GM18867 (cell line): Measurements from ENCODE around the gene TFCP2.
A peak's percentile ranks its signal among the peaks of the same experiment; 100 is the strongest.
"Not testable (repeated sequence)": the region's sequence is repeated elsewhere in the genome, so short reads cannot be mapped to it uniquely, and the experiment has no call there.

Experiments used
- ATAC-seq: cut with Tn5 transposase; IDR thresholded peaks from one replicate; pipeline ENCODE4 v1.9.1; 2021; ENCODE audit warnings: mild to moderate bottlenecking, moderate library complexity; ENCODE audit not compliant: unreplicated experiment

TFCP2 gene

DNA sequence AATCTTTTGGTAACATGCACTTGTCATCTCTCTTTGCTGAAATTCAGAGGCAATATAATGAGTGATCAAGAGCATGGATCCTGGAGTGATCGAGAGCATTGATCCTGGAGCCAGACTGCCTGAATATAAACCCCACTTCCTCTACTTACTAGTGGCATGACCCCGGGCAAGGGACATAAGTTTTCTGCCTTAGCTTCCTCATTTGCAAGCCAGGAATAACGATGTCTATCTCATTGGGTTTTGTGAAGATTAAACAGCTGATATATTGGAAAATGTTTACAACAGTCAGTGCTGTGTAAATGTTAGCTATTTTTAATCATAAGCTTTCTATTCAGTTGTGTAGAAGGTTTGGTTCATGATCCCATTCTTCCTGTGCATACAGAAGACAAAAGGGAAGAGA lies 87.2 kb downstream of the TFCP2 start:
- ATAC-seq = no peak

DNA sequence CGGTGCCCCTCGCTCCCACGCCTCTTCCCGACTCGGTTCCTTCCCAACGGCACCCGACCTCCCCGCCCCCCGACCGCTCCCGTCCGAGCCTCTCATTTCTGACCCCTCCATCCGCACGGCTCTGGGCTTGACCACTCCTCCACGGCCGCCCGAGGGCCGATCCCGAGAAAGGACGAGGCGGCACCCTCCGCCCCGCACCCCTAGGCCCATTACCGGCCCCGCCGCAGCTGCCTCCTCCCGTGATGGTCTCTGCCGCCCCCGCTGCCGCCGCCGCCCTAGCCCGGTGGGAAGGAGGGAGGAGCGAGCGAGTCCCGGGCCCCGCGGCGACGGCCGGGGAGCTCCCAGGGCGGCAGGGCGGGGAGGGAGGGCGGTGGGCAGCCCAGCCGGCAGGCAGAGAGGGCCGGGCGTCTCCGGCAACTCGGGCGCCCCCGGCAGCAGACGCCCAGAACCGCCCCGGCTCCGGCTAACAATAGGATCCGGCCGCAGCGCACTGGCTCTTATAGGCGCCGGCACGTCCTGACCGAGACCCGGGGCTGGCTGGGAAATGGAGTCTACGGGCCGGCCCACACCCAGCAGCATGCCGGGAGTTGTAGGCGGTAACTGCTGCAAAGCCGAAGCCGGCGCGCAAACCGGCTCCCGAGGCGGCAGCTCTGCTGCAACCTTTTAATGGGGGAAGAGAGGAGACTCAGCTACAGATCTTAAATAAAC lies 89.7 kb downstream of the TFCP2 start, which contains the start of gene CSRNP2:
CSRNP2 (minus strand) TSS at position 471 of the 708 bp plus-strand sequence. CDS start 7,035 bp downstream, outside the sequence.
- ATAC-seq = peak; percentile 95

DNA sequence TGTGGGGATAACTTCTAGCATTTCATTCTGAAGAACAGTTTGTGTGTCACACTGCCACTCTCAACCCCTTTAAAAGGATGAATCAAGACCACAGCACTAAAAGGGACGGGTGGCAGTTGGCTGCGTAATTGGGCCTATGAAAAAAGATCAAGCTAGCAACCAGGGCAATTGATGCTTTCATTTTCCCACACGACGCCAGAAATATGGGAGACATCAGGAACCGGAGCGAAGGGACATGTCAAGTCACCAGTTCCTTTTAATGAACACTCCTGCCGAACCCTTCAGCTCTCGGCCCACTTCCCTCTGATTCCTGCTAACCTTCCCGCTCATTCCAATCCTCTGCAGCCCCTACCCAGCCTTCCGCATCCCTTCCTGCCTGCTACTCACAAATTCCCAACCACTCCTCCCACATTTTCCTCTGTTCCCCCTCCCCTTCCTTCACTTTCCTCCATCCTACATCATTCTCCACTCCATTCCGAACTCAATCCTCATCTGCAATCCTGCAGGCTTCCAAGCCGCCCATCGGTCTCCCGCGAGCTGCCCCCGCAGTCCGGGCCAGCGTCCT lies 90.3 kb downstream of the TFCP2 start:
- ATAC-seq = no peak

DNA sequence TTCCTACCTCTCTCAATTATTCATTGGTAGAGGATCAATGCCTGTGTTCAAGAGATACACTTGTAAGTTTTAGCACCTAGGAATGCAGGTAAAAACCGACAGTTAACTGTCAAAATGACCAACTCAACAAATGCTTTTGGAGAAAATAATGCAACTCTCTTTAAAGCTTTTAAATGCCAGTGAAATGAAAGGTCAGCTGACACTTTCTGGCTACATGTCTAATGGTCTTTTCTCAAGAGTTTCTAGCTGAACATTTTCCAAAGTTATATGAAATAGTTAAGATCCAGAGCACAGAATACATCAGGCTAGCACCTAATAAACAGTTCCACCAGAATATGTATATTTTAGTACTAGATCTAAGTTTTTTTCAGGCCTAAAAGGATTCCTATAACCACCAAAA lies 91.5 kb downstream of the TFCP2 start:
- no peak for ATAC-seq

DNA sequence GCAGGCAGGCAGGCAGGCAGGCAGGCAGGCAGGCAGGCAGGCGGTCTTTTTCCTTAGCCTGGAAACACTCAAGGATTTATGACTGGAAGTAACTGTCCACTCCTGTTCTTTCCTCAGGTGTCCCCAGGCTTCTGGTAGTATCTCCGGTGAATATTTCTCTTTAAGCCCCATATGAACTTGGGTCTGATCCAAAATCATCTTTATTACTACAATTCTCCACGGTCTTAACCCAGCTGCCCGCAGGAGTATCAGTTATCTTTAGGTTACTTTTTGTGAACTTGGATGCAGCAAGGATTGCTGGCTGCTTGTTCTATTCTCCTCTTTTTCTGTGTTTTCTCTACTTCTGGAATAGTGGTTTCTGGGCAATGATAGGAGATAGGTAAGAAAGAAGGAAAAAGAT lies 92.8 kb downstream of the TFCP2 start:
- ATAC-seq = no peak

DNA sequence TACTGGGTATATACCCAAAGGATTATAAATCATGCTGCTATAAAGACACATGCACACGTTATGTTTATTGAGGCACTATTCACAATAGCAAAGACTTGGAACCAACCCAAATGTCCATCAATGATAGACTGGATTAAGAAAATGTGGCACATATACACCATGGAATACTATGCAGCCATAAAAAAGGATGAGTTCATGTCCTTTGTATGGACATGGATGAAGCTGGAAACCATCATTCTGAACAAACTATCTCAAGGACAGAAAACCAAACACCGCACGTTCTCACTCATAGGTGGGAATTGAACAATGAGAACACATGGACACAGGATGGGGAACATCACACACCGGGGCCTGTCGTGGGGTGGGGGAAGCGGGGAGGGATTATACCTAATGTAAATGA lies 94.1 kb downstream of the TFCP2 start:
- ATAC-seq = not testable (repeated sequence)

DNA sequence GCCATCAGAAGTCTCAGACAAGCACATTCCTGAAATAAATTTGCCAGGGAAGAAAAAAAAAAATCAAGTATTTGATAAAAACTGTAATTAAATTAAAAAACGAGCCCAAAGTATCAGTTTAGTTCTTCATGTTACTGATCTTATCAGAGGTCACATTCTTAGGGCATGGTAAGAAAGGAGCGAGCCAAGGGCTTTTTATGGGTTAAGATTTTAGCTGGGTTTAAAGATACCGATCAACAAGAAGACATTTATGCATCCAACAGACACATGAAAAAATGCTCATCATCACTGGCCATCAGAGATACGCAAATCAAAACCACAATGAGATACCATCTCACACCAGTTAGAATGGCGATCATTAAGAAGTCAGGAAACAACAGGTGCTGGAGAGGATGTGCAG lies 94.6 kb downstream of the TFCP2 start:
- ATAC-seq = not testable (repeated sequence)

DNA sequence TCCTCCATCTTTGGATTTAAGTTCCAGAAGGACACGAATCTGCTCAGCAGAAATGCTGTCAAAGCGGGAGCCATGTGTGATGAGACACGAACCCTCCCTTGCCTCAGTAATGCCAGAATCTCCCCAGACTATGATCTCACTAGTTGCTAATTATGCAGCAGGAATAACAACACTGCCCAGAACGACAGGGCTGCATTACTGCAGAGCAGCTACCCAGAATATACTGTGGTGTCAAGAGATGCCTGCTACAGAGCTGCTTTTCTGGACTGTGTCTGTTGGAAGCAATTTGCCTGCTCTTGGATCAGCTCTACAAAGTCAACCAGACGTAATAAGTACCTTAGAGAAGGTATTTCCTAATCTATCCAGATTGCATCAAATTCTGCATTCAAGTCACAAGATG lies 95.0 kb downstream of the TFCP2 start:
- ATAC-seq = no peak

DNA sequence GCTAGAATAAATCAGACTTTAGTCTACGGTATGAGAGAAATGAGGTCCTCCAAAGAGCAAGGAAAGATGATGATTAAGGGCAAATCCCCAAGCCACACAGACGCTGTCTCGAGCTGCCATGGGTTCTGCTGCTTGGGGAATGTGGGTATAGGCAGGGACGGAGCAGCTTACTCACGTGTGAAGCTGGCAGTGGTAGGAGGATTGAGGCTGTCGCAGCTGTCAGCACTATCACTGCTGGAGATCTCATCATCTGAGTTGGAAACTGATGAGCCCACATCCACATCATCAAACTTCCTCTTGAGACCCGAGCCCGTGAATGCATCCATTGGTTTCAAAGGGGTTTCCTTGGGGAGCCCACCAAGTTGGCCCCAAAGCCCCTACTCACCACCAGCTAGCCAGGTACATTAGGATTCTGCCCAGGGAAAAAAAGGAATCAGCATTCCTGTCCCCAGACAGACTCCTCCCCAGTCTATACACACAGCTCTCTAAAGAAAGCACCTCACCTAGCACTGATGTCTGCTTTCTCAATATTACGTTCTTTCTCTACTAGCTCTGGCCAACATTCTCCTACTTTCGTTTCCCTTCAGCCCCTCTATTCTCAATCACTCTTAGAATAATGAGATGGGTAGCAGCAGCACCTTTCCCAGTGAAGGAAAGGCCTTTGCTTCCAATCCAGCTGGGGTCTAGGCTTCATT lies 96.6 kb downstream of the TFCP2 start:
- no peak for ATAC-seq

DNA sequence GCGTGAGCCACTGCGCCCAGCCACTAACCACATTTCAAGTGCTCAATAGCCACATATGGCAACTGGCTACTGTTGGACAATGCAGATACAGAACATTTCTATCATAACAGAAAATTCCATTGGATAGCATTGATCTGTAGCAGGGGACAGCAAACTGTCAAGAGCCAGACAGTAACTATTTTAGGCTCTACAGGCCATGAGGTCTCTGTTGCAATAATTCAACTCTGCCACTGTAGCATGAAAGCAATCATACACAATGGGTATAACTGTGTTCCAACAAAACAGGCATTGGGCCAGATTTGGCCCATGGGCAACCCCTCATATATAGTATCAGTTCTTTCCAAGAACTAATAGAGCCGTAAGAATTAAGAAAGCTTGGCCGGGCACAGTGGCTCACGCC lies 97.5 kb downstream of the TFCP2 start:
- no peak for ATAC-seq

DNA sequence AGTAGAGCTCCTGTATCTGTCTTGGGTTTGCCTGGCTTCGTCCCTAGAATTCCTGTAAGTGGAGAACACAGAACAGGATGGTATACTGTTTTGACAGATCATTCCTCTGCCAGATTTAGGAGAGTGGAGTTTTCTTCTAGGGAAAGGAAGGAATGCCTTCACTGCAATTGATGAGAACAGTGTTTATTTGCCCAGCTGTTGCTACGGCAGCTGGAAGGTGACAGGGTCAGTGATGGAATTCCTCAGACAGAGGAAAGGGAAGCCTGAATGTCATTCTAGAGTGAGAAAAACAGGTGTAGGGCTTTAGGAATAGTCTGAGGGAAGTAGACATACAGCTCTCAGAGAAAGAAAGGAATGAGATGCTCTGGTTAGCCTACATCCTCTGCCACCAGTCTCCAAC lies 101.3 kb downstream of the TFCP2 start:
- no peak for ATAC-seq

DNA sequence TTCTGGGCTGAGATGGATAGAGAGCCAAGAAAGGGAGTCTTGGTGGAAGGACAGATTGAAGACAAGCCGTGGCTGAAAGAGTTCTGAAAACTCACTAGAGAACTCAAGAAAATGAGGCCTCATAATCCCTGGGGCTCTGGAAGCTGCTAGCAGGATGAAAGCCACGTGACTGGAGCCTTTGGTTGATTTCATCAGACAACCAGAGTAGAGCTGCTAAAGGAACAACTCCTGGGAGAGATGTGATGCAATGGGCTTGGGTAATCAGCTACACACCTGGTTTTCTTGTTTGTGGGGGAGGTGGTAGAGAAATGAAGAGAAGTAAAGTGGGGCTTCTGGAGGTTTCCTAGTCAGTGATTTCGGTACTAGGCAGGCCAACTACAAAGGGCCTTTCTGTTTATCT lies 102.9 kb downstream of the TFCP2 start:
- ATAC-seq = no peak

DNA sequence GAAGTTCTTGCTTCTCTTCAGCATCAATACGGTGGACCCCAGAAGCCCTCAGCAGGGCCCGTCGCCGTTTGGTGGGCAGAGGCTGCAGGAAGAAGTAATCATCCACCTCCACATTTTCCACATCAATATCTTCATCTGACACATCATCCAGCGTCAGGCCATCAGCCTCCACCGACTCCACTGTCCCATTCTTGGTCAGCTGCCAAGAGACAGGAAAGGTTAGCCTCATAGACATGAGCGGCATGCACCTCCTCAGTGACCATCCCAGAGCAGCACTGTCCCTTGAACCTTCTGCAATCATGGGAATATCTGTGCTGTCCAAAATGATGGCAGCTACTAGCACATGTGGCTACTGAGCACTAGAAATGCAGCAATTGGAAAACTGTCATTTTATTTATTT lies 105.2 kb downstream of the TFCP2 start:
- ATAC-seq = no peak

DNA sequence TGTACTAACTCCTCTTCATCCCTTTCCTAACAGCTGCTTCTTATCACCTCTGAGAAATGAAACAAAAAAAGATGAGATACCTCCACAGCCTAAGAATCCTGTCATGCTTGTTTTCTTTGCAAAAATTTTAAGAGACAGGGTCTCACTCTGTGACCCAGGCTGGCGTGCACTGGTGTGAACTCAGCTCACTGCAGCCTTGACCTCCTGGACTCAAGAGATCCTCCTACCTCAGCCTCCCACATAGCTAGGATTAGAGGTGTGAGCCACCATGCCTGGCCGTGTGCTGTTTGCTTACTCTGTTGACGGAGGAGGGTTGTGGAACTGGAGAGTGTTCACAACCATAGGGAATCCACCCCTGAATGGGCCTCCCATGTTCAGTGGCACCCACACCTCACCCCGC lies 105.7 kb downstream of the TFCP2 start:
- no peak for ATAC-seq

DNA sequence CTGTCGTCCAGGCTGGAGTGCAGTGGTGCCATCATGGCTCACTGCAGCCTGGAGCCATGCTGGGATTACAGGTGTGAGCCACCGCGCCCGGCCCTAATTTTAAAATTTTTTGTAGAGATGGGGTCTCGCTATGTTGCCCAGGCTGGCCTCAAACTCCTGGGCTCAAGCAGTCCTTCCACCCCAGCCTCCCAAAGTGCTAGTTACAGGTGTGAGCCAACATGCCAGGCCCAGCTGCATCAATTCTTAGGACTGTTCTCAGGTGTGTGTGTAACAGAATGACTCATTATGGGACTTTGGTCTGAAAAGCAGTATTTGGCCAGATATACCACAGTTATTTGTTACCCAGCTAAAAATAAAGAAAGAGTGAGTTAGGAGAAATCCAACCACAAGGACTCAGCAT lies 107.4 kb downstream of the TFCP2 start:
- ATAC-seq = no peak

DNA sequence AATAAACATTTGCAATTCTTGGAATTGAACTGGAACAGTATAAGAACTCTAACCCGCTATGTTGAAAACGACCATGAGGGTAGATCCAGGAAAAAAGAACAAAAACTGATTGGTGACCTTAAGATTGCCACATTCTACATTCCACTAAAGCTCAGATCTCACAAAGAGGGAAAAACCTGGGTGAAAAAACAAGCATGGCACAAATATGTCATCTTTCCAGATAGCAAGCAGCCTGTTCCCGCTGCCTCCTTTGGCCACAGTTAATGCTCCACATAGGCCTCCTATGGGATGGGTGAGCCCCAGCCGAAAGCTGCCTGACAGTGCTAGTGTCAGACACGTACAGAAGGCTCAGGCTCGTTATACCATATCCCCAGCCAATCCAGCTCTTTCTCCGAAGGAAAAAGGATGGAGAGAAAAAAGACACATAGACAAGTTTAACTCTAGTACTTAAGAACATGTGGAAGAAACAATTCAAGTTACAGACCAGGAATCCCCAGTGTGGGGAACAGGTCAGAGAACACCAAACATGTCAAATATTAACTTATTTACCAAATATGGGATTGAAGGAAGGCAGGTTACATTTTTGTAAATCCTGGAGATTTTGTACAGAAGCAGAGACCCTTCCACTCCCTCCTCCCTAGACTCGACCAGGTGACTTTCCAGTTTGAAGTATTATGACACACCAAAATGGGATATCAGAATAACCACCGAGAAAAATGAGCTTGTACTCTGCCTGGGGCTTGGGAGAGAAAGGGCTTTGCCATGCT lies 110.1 kb downstream of the TFCP2 start:
- ATAC-seq = no peak

DNA sequence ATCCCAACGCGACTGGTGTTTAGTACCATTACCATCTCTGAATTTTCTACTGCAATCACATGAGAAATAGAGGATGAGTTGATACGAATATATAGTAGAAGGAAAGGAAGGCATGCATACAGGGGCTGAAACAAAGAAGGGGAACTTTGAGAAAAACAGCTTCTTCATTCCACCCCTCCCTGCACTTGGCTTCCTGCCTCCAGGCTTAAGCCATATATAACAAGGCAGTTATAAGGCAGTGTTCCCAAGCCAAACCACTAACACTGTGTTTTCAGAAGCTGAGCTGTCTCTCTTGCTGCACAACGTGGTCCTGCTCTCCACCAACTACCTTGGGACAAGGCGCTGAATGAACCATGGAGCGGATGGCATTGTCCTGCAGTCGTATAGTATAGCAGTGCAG lies 113.8 kb downstream of the TFCP2 start:
- no peak for ATAC-seq

DNA sequence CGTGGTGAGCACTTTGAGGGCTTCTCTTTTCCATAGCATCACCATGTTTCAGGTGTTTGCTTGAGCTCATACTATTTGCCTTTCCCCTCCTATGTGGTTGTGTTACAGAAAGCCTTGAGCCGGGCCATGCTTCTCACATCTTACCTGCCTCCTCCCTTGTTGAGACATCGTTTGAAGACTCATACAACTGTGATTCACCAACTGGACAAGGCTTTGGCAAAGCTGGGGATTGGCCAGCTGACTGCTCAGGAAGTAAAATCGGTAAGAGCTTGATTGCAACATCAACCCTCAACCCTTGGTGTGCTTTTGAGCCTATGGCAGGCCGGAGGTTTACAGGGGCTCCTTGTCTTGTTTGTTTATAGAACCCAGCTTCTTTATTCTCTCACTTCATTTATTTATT lies 116.7 kb downstream of the TFCP2 start:
- ATAC-seq = no peak

DNA sequence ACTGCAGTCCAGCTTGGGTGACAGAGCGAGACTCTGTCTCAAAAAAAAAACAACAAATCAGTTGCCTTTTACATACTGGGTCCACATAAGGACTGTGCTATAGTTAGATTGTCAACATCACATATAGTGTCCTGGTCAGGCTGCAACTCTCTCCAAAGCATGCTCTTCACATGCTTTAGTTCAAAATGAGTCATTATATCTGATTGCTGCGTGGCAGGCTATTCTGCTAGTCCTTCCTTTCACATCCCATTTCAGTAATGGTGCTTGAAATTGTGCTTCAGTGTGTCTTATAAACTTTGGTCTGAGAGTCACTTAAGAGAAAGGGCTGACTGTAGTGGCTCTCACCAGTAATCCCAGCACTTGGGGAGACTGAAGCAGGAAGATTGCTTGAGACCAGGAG lies 117.9 kb downstream of the TFCP2 start:
- no peak for ATAC-seq

DNA sequence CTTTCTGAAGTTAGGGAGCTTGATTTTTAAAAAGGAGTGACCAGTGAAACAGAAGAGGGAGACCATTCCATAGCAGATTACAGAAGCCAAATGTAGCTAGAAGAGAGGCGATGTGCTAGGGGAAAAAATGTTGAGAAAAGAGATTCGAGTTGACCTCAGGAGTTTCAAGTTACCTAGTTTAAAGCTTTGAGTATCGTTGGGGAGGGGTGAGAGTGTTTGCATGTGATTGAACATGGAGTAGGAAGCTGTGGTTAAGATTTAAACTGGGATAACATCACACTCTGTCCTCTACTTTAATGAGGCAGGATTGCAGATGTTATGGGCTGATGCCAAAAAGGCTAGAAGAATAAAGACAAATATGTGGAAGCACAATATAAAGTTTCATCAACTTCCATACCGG lies 121.1 kb downstream of the TFCP2 start:
- no peak for ATAC-seq

DNA sequence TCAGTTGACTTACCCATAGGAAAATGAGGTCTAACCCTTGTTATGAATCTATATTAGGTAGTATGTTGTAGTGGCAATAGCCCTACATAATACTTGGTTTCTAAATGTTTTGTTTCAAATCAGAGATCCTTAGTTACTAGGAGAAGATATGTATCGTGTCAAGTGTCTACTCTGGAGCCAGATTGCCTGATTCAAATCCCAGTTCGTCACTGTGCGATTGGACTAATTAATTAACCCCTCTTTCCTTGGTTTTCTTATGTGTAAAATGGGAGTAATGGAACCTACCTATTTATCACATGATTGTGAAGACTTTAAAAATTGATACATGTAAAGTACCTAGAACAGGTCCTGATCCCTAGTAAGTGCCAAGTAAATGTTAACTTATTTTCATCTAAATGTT lies 123.4 kb downstream of the TFCP2 start:
- ATAC-seq = no peak
